OCI-LY1 (cell line): ENCODE results near the gene EPHA7.

Experiments used
- EZH2 ChIP-seq: fragments of 200-600 bp; sonication (generic), shearing (Covaris generic); IDR thresholded peaks from 2 replicates; pipeline ENCODE4 v1.8.0; 2017; ENCODE audit warnings: borderline replicate concordance, mixed run types, mild to moderate bottlenecking, antibody characterized with exemption, low read length, moderate library complexity, mixed read lengths
- TF ChIP-seq, protein P1 (sequence below): fragments of 200-600 bp; sonication (generic), shearing (Covaris generic); IDR thresholded peaks from 2 replicates; pipeline ENCODE4 v1.5.1; 2017; ENCODE audit warnings: mild to moderate bottlenecking, antibody characterized with exemption, low read length, moderate library complexity, mixed read lengths

DNA sequence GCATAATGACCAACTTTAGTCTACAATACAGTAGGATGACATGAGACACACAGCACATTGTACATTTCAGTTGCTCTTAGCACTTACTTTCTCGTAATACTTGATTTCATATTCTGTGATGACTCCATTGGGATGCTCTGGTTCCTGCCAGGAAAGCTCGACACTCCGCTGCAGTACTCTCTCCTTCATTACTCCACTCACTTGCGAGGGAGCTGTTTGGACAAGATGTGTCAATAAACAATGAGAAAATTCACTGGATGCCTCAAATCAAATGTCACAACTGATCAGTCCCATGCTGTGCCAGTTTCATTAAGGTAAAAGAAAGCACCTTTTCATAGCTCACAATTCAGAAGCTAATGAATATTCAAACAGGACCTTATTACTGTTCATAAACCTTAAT lies 147.1 kb downstream of the EPHA7 start:
- TF ChIP-seq, protein P1, sequence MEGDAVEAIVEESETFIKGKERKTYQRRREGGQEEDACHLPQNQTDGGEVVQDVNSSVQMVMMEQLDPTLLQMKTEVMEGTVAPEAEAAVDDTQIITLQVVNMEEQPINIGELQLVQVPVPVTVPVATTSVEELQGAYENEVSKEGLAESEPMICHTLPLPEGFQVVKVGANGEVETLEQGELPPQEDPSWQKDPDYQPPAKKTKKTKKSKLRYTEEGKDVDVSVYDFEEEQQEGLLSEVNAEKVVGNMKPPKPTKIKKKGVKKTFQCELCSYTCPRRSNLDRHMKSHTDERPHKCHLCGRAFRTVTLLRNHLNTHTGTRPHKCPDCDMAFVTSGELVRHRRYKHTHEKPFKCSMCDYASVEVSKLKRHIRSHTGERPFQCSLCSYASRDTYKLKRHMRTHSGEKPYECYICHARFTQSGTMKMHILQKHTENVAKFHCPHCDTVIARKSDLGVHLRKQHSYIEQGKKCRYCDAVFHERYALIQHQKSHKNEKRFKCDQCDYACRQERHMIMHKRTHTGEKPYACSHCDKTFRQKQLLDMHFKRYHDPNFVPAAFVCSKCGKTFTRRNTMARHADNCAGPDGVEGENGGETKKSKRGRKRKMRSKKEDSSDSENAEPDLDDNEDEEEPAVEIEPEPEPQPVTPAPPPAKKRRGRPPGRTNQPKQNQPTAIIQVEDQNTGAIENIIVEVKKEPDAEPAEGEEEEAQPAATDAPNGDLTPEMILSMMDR: no peak
- no peak for TF ChIP-seq EZH2
